A673 (cell line): ENCODE measurements around the gene TMEM92. TPM values are rescaled to one million over a fixed set of nuclear protein-coding genes. Genes with fewer than 3 reads are reported as not detected.

Experiments used
- BruUV-seq: library from RNA; stranded (reverse); fragments of 400-500 nt; replicated peaks from 2 replicates; lab custom pipeline; 2021; lab: Mats Ljungman, UMichigan
- CTCF ChIA-PET: fragments of 300-600 bp; sonication (Branson Sonifier 250); formaldehyde crosslinking; loops from one replicate; lab custom pipeline; 2022; ENCODE audit warnings: antibody characterized with exemption; lab: Charles Lee
- POLR2A ChIA-PET: fragments of 300-600 bp; sonication (Branson Sonifier 250); formaldehyde crosslinking; loops from one replicate; lab custom pipeline; 2022; ENCODE audit warnings: antibody characterized with exemption; ENCODE audit not compliant: low non-redundant PET; lab: Charles Lee
- DNase-seq: peaks from one replicate; pipeline ENCODE4 v3.0.0-alpha.2; 2015; ENCODE audit warnings: low spot score
- H3K27ac ChIP-seq: fragments of 200-600 bp; sonication (generic); 2 replicates; pipeline ENCODE4 v1.5.1; 2016; ENCODE audit warnings: mixed run types, low read depth, mild to moderate bottlenecking, mixed read lengths, antibody characterized with exemption, low read length; ENCODE audit not compliant: poor library complexity, severe bottlenecking
- H3K27me3 ChIP-seq: fragments of 200-600 bp; sonication (generic); replicated peaks from 2 replicates; pipeline ENCODE4 v1.6.1; 2017; ENCODE audit warnings: mixed run types, low read depth, mild to moderate bottlenecking, mixed read lengths, antibody characterized with exemption, low read length; ENCODE audit not compliant: insufficient read depth, poor library complexity
- H3K36me3 ChIP-seq: fragments of 200-600 bp; sonication (generic); 2 replicates; pipeline ENCODE4 v1.6.1; 2016; ENCODE audit warnings: mixed run types, mild to moderate bottlenecking, mixed read lengths, antibody characterized with exemption, low read length; ENCODE audit not compliant: insufficient read depth, poor library complexity, severe bottlenecking
- H3K4me1 ChIP-seq: fragments of 200-600 bp; sonication (generic); 2 replicates; pipeline ENCODE4 v1.6.1; 2017; ENCODE audit warnings: mixed run types, mild to moderate bottlenecking, mixed read lengths, antibody characterized with exemption, low read length; ENCODE audit not compliant: insufficient read depth, poor library complexity, severe bottlenecking
- H3K4me3 ChIP-seq: fragments of 200-600 bp; sonication (generic); 2 replicates; pipeline ENCODE4 v1.5.1; 2016; ENCODE audit warnings: low read depth, mixed run types, mild to moderate bottlenecking, mixed read lengths, low read length; ENCODE audit not compliant: poor library complexity, severe bottlenecking
- H3K9me3 ChIP-seq: fragments of 200-600 bp; sonication (generic); 2 replicates; pipeline ENCODE4 v1.6.1; 2016; ENCODE audit warnings: mixed run types, low read depth, mild to moderate bottlenecking, mixed read lengths, antibody characterized with exemption, low read length; ENCODE audit not compliant: poor library complexity, severe bottlenecking
- CTCF ChIP-seq: fragments of 300-800, 200-600 bp; sonication (generic); conservative IDR thresholded peaks from 2 replicates; pipeline ENCODE4 v1.5.1; 2017; ENCODE audit warnings: low read depth, mild to moderate bottlenecking, antibody characterized with exemption, low read length, moderate library complexity, mixed read lengths
- EZH2 ChIP-seq: fragments of 200-600 bp; sonication (generic); IDR thresholded peaks from 2 replicates; pipeline ENCODE4 v1.6.1; 2017; ENCODE audit warnings: borderline replicate concordance, low read depth, mild to moderate bottlenecking, mixed read lengths, antibody characterized with exemption, low read length; ENCODE audit not compliant: poor library complexity, severe bottlenecking
- intact Hi-C: fragments of 100-400 bp; cut with micrococcal nuclease; formaldehyde crosslinking; loops from one replicate; pipeline ENCODE4 v1.10.0; 2022; ENCODE audit not compliant: unreplicated experiment
- total RNA-seq: library from RNA; stranded (reverse); gene quantifications from 2 replicates; pipeline ENCODE4 v1.2.3, GENCODE V29; 2021

Gene TMEM92
- total RNA-seq, 1 experiment from 2014 or later, result 0.19 TPM

- H3K4me3 ChIP-seq, result no peak overlapping the region
- peaks cover 9% of the 10 kb centered on the region for H3K4me1 ChIP-seq
- no peak for TF ChIP-seq CTCF
- TF ChIP-seq EZH2, result no peak
- H3K36me3 ChIP-seq, result no peaks in the 10 kb centered on the region
- H3K27ac ChIP-seq, result no peak overlapping the region
- no peak for DNase-seq
- H3K9me3 ChIP-seq, result no peaks in the 10 kb centered on the region
- peaks cover 10% of the 10 kb centered on the region for H3K27me3 ChIP-seq
- ChIA-PET POLR2A (no interaction called here), CTCF (interaction anchor here (1.1 kb wide), 1 partner anchor 133 kb away, joined by 8 read pairs; no protein-coding TSS in a partner anchor)
- intact Hi-C loops, result no loop called here
- no TSS peak for BruUV-seq
Observed at GRCh38 chr17:50303051-50303450, 28.8 kb downstream of the TMEM92 start.

GRCh38 chr17:50303596-50303995 is 29.3 kb downstream of the TMEM92 start:
- POLR2A ChIA-PET, result interaction anchor here (0.6 kb wide), 1 partner anchor 94 kb away, joined by 3 read pairs; no protein-coding TSS in a partner anchor
- no peak for DNase-seq
- Histone ChIP-seq H3K4me3 (no peak overlapping the region), H3K9me3 (no peaks in the 10 kb centered on the region), H3K36me3 (no peaks in the 10 kb centered on the region), H3K4me1 (peaks cover 9% of the 10 kb centered on the region), H3K27ac (no peak overlapping the region), H3K27me3 (peaks cover 13% of the 10 kb centered on the region)
- intact Hi-C loops, result no loop called here
- no TSS peak for BruUV-seq
- no peak for TF ChIP-seq EZH2
- TF ChIP-seq CTCF, result no peak
- CTCF ChIA-PET, result interaction anchor here (1.1 kb wide), 1 partner anchor 134 kb away, joined by 8 read pairs; no protein-coding TSS in a partner anchor

GRCh38 chr17:50304781-50305404 is 30.6 kb downstream of the TMEM92 start:
- intact Hi-C loops, result no loop called here
- no peak for DNase-seq
- Histone ChIP-seq H3K27me3 (peaks cover 23% of the 10 kb centered on the region), H3K9me3 (no peaks in the 10 kb centered on the region), H3K4me1 (peaks cover 9% of the 10 kb centered on the region), H3K4me3 (no peak overlapping the region), H3K36me3 (no peaks in the 10 kb centered on the region), H3K27ac (no peak overlapping the region)
- BruUV-seq, result no TSS peak
- ChIA-PET POLR2A (no interaction called here), CTCF (no interaction called here)
- TF ChIP-seq CTCF, result no peak
- TF ChIP-seq EZH2, result no peak
